CD4-positive, alpha-beta T cell (primary cell): ENCODE data around the gene PLEKHF1. TPM values are rescaled to one million over a fixed set of nuclear protein-coding genes. Genes with fewer than 3 reads are reported as not detected.

Experiments used
- ATAC-seq: fragments of 200-7000 bp; cut with Tn5 transposase; one replicate; pipeline ENCODE4 v1.10.0; 2022; ENCODE audit warnings: mild to moderate bottlenecking; ENCODE audit not compliant: poor library complexity
- CTCF ChIA-PET: fragments of 350-600 bp; sonication (Branson Sonifier 250); formaldehyde crosslinking; loops from one replicate; lab custom pipeline; 2021; ENCODE audit warnings: antibody characterized with exemption, inconsistent platforms; lab: Charles Lee
- POLR2A ChIA-PET: fragments of 350-600 bp; sonication (Branson Sonifier 250); formaldehyde crosslinking; loops from one replicate; lab custom pipeline; 2021; ENCODE audit warnings: antibody characterized with exemption, inconsistent platforms; lab: Charles Lee
- DNase-seq, 14 experiments: peaks; one replicate each; pipeline ENCODE4 v3.0.0-alpha.2; 2013 to 2020; ENCODE audit warnings: mixed read lengths in 2 of 14
- H3K27ac ChIP-seq, 2 donors: one replicate each; pipeline versions ENCODE4 v1.5.1 to v1.7.0; 2013; ENCODE audit warnings: low read length in 2 of 2, low read depth in 1 of 2, mild to moderate bottlenecking in 1 of 2
- H3K27me3 ChIP-seq, 2 experiments: 1 replicate in 1 of 2; 2 replicates in 1 of 2; pipeline versions ENCODE4 v1.6.1 to v1.7.0; 2013; ENCODE audit warnings: low read length in 2 of 2, control low read depth in 1 of 2, mild to moderate bottlenecking in 1 of 2, moderate library complexity in 1 of 2; ENCODE audit not compliant: insufficient read depth in 2 of 2, control insufficient read depth in 1 of 2
- H3K36me3 ChIP-seq: one replicate; pipeline ENCODE4 v1.6.1; 2013; ENCODE audit warnings: low read length, control low read depth; ENCODE audit not compliant: insufficient read depth
- H3K4me1 ChIP-seq: one replicate; pipeline ENCODE4 v1.6.1; 2013; ENCODE audit warnings: low read length, control low read depth; ENCODE audit not compliant: insufficient read depth
- H3K4me3 ChIP-seq: one replicate; pipeline ENCODE4 v1.5.1; 2013; ENCODE audit warnings: mild to moderate bottlenecking, low read length, moderate library complexity
- H3K9me3 ChIP-seq, 2 experiments: 1 replicate in 1 of 2; 2 replicates in 1 of 2; pipeline versions ENCODE4 v1.6.1 to v1.7.0; 2013; ENCODE audit warnings: low read length in 2 of 2, mild to moderate bottlenecking in 2 of 2, control low read depth in 1 of 2, moderate library complexity in 1 of 2; ENCODE audit not compliant: control insufficient read depth in 1 of 2, insufficient read depth in 1 of 2
- H3K27ac Mint-ChIP-seq: one replicate; pipeline ENCODE4 v1.8.0; 2020; ENCODE audit warnings: mixed read lengths
- H3K27me3 Mint-ChIP-seq: one replicate; pipeline ENCODE4 v1.8.0; 2021; ENCODE audit warnings: mixed read lengths
- H3K36me3 Mint-ChIP-seq: one replicate; pipeline ENCODE4 v1.8.0; 2021; ENCODE audit warnings: low read depth, mixed read lengths
- H3K4me1 Mint-ChIP-seq: one replicate; pipeline ENCODE4 v1.8.0; 2021; ENCODE audit warnings: low read depth, mixed read lengths
- H3K4me3 Mint-ChIP-seq: one replicate; pipeline ENCODE4 v1.8.0; 2020; ENCODE audit warnings: mild to moderate bottlenecking, mixed read lengths
- H3K9me3 Mint-ChIP-seq: one replicate; pipeline ENCODE4 v1.8.0; 2020; ENCODE audit warnings: mixed read lengths
- intact Hi-C, 2 experiments: fragments of 100-400 bp; cut with DNase I in 1 of 2; cut with micrococcal nuclease in 1 of 2; formaldehyde crosslinking; loops; one replicate each; pipeline versions ENCODE4 v1.15.1 to v1.9.0; 2023 to 2025; cut with DNase I, micrococcal nuclease
- total RNA-seq, 174 experiments: library from RNA in 2 of 174; stranded (reverse) in 2 of 174; gene quantifications; one replicate each; pipeline ENCODE4 v1.2.3 and lab custom pipeline; 2021 to 2026
- TF ChIP-seq, protein P1 (sequence below): fragments of 200-600 bp; IDR thresholded peaks from one replicate; pipeline ENCODE4 v1.8.0; 2022; ENCODE audit warnings: antibody characterized with exemption, mild to moderate bottlenecking

Gene PLEKHF1
- total RNA-seq, 2 experiments from 2014 or later = 37.5 to 41.0 TPM

DNA sequence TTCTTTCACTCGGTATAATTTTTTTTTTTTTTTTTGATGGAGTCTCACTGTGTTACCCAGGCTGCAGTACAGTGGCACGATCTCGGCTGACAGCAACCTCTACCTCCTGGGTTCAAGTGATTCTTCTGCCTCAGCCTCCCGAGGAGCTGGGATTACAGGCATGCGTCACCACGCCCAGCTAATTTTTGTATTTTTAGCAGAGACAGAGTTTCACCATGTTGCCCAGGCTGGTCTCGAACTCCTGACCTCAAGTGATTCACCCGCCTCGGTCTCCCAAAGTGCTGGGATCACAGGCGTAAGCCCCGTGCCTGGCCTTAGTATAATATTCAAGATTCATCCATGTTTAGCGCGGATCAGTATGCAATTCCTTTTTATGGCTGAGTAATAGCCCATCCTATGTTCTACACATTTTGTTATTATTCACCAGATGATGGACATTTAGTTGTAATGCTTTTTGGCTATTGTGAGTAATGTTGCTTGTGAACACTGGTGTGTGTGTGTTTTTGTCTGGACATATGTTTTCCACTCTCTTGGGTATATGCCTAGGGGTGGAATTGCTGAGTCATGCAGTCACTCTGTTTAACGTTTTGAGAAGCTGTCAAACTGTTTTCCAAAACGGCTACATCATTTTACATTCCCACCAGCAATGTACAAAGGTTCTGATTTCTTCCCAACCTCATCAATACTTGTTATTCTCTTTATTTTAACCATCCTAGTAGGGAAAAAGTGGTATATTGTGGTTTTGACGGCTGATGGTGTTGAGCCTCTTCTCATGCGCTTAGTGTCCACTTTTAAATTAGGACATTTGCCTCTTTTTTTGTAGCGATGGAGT, 22.9 kb downstream of the PLEKHF1 start:
- no peak overlapping the region for H3K4me3 Mint-ChIP-seq

DNA sequence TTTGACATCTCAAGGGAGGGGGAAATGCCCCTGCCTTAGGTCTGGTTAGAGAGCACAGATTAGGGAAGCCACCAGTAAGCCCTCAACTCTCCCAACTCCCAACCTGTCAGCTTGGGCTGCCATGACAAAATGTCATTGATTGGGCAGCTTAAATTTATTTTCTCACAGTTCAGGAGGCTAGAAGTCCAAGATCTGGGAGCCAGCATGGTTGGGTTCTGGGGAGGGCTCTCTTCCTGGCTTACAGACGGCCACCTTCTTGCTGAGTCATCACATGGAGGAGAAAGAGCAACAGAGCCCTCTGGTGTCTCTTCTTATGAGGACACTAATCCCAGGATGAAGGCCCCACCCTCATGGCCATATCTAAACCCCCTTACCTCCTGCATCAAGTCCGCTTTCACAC, 25.6 kb downstream of the PLEKHF1 start:
- Mint-ChIP-seq H3K4me1 (peaks cover 27% of the 10 kb centered on the region), H3K27me3 (no peaks in the 10 kb centered on the region), H3K4me3 (no peak overlapping the region), H3K36me3 (no peaks in the 10 kb centered on the region), H3K27ac (peak overlapping the region; percentile 59), H3K9me3 (no peaks in the 10 kb centered on the region)
- peak; percentile 65 for ATAC-seq
- Histone ChIP-seq H3K4me1 (peaks cover 23% of the 10 kb centered on the region), H3K4me3 (no peak overlapping the region), H3K27ac (no peak overlapping the region), H3K9me3 (peaks cover 0 to 4% of the 10 kb centered on the region in 2 experiments), H3K27me3 (no peaks in the 10 kb centered on the region), H3K36me3 (no peaks in the 10 kb centered on the region)
- TF ChIP-seq, protein P1, sequence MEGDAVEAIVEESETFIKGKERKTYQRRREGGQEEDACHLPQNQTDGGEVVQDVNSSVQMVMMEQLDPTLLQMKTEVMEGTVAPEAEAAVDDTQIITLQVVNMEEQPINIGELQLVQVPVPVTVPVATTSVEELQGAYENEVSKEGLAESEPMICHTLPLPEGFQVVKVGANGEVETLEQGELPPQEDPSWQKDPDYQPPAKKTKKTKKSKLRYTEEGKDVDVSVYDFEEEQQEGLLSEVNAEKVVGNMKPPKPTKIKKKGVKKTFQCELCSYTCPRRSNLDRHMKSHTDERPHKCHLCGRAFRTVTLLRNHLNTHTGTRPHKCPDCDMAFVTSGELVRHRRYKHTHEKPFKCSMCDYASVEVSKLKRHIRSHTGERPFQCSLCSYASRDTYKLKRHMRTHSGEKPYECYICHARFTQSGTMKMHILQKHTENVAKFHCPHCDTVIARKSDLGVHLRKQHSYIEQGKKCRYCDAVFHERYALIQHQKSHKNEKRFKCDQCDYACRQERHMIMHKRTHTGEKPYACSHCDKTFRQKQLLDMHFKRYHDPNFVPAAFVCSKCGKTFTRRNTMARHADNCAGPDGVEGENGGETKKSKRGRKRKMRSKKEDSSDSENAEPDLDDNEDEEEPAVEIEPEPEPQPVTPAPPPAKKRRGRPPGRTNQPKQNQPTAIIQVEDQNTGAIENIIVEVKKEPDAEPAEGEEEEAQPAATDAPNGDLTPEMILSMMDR = peak; percentile 55
- ChIA-PET CTCF (interaction anchor here (0.7 to 3.9 kb wide), 9 partner anchors 9 to 84 kb away, joined by 3 to 21 read pairs (median 4); partner anchors contain the start of gene PLEKHF1), POLR2A (interaction anchor here (0.6 to 2.2 kb wide), 6 partner anchors 18 to 85 kb away, joined by 3 to 19 read pairs (median 4); partner anchors contain the start of gene POP4)
- intact Hi-C loops = loop anchor here (1.0 to 10.0 kb wide), 4 partner anchors 23 to 226 kb away; partner anchors contain the start of gene PLEKHF1 (in 1 of the 2)
- DNase-seq = peak in 10 of 14 experiments; percentile 33 to 86 (median 48)

More for the DNA sequence above, 22.9 kb downstream of the PLEKHF1 start:
- Mint-ChIP-seq H3K9me3 (no peaks in the 10 kb centered on the region), H3K27me3 (no peaks in the 10 kb centered on the region), H3K27ac (no peak overlapping the region), H3K4me1 (peaks cover 31% of the 10 kb centered on the region), H3K36me3 (no peaks in the 10 kb centered on the region)
- DNase-seq (no peak), ATAC-seq (no peak)
- no peak overlapping the region for H3K27ac ChIP-seq
- peaks cover 0 to 4% of the 10 kb centered on the region in 2 experiments for H3K9me3 ChIP-seq
- intact Hi-C loops = no loop called here
- CTCF ChIA-PET = interaction anchor here (1.3 kb wide), 1 partner anchor 16 kb away, joined by 3 read pairs; no protein-coding TSS in a partner anchor
- no peak overlapping the region for H3K4me3 ChIP-seq
- H3K27me3 ChIP-seq = no peaks in the 10 kb centered on the region
- H3K4me1 ChIP-seq = peaks cover 17% of the 10 kb centered on the region
- POLR2A ChIA-PET = no interaction called here
- H3K36me3 ChIP-seq = no peaks in the 10 kb centered on the region
- TF ChIP-seq, protein P1 = no peak

DNA sequence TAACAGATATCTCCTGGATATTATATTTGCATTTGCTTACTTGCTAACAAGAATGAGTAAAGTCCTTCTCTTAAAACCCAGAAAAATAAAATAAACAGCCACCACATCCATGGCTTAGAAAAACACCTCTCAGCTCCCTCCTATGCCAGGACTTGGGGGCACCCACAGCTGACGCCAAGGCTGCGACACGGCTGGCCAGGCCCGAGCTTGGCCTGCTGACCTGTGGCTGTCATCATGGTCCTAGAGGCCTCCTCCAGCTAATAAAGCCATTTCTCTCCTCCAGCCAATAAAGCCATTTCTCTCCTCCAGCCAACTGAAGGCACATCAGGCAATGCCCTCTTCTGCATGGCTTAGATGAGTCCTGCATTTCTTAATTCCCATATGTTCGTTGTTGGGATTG, 28.9 kb downstream of the PLEKHF1 start:
- TF ChIP-seq, protein P1 = no peak
- ChIA-PET CTCF (interaction anchor here (1.2 to 4.5 kb wide), 5 partner anchors 22 to 88 kb away, joined by 3 to 48 read pairs (median 5); partner anchors contain the start of genes C19orf12, PLEKHF1 and POP4), POLR2A (interaction anchor here (0.6 to 4.8 kb wide), 5 partner anchors 13 to 88 kb away, joined by 3 to 75 read pairs (median 3); partner anchors contain the start of genes C19orf12 and POP4)
- no peaks in the 10 kb centered on the region for H3K27me3 ChIP-seq
- DNase-seq (no peak), ATAC-seq (no peak)
- H3K27ac ChIP-seq = no peak overlapping the region
- H3K9me3 ChIP-seq = peaks cover 0 to 4% of the 10 kb centered on the region in 2 experiments
- Mint-ChIP-seq H3K27me3 (no peaks in the 10 kb centered on the region), H3K4me3 (no peak overlapping the region), H3K4me1 (peaks cover 18% of the 10 kb centered on the region), H3K9me3 (no peaks in the 10 kb centered on the region), H3K36me3 (no peaks in the 10 kb centered on the region), H3K27ac (peak overlapping the region; percentile 61)
- intact Hi-C loops = loop anchor here (1.0 to 10.0 kb wide), 2 partner anchors 22 to 229 kb away; no protein-coding TSS in a partner anchor
- peaks cover 24% of the 10 kb centered on the region for H3K4me1 ChIP-seq
- no peaks in the 10 kb centered on the region for H3K36me3 ChIP-seq
- no peak overlapping the region for H3K4me3 ChIP-seq
